Heart left ventricle (tissue), 13 donors: Measurements from ENCODE around the gene RIPOR1.

Source experiments
- POLR2A ChIP-seq, 2 donors: fragments of 450-650 bp; IDR thresholded peaks; one replicate each; pipeline ENCODE4 v1.6.1; 2017; ENCODE audit warnings: antibody characterized with exemption in 2 of 2, mild to moderate bottlenecking in 2 of 2, moderate library complexity in 2 of 2
- TF ChIP-seq, protein P1 (sequence below), 12 donors: fragments of 200-600 bp; sonication (generic) in 4 of 12; IDR thresholded peaks; one replicate each; pipeline versions ENCODE4 v1.5.0 to v1.8.0; 2018 to 2022; ENCODE audit warnings: antibody characterized with exemption in 12 of 12, mild to moderate bottlenecking in 5 of 12
- donor health status: ischemic (EF 13 %, LVEDD 7.1; RV severe dilation, severe dysfunction).
- donor health status: DM: no; HTN: yes; CAD: no.
- donor health status: DM: no; HTN: no; CAD: no.
- donor health status: ischemic (EF 25% LVEDD 6.9; RV normal size, moderate dysfunction).
- donor health status: ischemic (EF 25% LVEDD 5.7; RV mildly dilated, moderate dysfunction).
- donor health status: ischemic (EF 35%, LVEDD 5.7; RV mildly dilated, moderate dysfunction).
- donor health status: nonischemic (EF 11% LVEDD 7.7; RV severe dilation, severe dysfunction).
- donor health status: DM: yes; HTN: yes; CAD: no.
- donor health status: PGD.
- donor health status: ischemic (EF 29% LVEDD 5.4; RV normal size, mild dysfunction).
- donor health status: nonischemic (EF 23%, LVEDD 6.1; RV moderate dilation, normal function).

DNA sequence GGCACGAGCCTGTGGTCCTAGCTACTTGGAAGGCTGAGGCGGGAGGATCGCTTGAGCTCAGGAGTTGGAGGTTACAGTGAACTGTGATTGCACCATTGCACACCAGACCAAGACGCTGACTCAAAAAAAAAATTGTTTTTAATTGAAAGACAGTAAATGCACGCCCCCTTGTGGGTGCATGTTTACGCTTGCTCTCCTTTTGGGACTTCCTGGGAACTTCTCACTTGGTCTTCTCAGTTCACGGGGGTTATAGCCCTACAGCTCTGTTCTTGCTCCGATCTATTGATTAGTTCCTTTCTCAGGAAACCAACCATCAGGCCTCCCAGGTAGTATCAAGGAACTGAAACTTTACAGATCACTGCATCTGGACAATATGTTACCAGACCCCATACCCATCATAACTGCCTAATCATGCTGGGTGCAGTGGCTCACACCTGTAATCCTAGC lies 14.2 kb upstream of the RIPOR1 start:
- no peak for TF ChIP-seq POLR2A (IDR thresholded peaks at IDR 0.05)
- TF ChIP-seq, protein P1, sequence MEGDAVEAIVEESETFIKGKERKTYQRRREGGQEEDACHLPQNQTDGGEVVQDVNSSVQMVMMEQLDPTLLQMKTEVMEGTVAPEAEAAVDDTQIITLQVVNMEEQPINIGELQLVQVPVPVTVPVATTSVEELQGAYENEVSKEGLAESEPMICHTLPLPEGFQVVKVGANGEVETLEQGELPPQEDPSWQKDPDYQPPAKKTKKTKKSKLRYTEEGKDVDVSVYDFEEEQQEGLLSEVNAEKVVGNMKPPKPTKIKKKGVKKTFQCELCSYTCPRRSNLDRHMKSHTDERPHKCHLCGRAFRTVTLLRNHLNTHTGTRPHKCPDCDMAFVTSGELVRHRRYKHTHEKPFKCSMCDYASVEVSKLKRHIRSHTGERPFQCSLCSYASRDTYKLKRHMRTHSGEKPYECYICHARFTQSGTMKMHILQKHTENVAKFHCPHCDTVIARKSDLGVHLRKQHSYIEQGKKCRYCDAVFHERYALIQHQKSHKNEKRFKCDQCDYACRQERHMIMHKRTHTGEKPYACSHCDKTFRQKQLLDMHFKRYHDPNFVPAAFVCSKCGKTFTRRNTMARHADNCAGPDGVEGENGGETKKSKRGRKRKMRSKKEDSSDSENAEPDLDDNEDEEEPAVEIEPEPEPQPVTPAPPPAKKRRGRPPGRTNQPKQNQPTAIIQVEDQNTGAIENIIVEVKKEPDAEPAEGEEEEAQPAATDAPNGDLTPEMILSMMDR (IDR thresholded peaks at IDR 0.05): peak; percentile 59 to 83 (median 72)
